CD14-positive monocyte (primary cell): Measurements from ENCODE around the gene NSMCE3. TPM values are rescaled to one million over a fixed set of nuclear protein-coding genes. Genes with fewer than 3 reads are reported as not detected.

Source experiments
- DNase-seq, 3 donors: peaks; one replicate each; pipeline ENCODE4 v3.0.0-alpha.2; 2011 to 2022
- H2AFZ ChIP-seq: 2 replicates; pipeline ENCODE4 v1.6.0; 2012; ENCODE audit warnings: mild to moderate bottlenecking, low read depth, low read length, inconsistent platforms; ENCODE audit not compliant: insufficient read depth, poor library complexity, severe bottlenecking
- H3K27ac ChIP-seq, 2 donors: 1 replicate in 1 of 2; 2 replicates in 1 of 2; pipeline ENCODE4 v1.5.1; 2012 to 2013; ENCODE audit warnings: low read length in 2 of 2, control low read depth in 1 of 2, inconsistent platforms in 1 of 2, low read depth in 1 of 2, mild to moderate bottlenecking in 1 of 2
- H3K27me3 ChIP-seq, 2 donors: one replicate each; pipeline versions ENCODE4 v1.6.0 to v1.6.1; 2011 to 2013; ENCODE audit warnings: low read length in 2 of 2; ENCODE audit not compliant: control insufficient read depth in 2 of 2, insufficient read depth in 2 of 2
- H3K36me3 ChIP-seq, 2 donors: replicated peaks in 1 of 2; 1 replicate in 1 of 2; 2 replicates in 1 of 2; pipeline versions ENCODE4 v1.5.1 to v1.6.1; 2012 to 2013; ENCODE audit warnings: low read length in 2 of 2, control low read depth in 1 of 2, inconsistent platforms in 1 of 2, mild to moderate bottlenecking in 1 of 2; ENCODE audit not compliant: insufficient read depth in 2 of 2, control insufficient read depth in 1 of 2
- H3K4me1 ChIP-seq, 2 donors: 1 replicate in 1 of 2; 2 replicates in 1 of 2; pipeline versions ENCODE4 v1.5.1 to v1.6.1; 2012 to 2013; ENCODE audit warnings: low read length in 2 of 2, control low read depth in 1 of 2, inconsistent platforms in 1 of 2, mild to moderate bottlenecking in 1 of 2, moderate library complexity in 1 of 2; ENCODE audit not compliant: insufficient read depth in 2 of 2, control insufficient read depth in 1 of 2
- H3K4me2 ChIP-seq: replicated peaks from 2 replicates; pipeline ENCODE3; 2012; ENCODE audit warnings: low read length, moderate library complexity, mild to moderate bottlenecking; ENCODE audit not compliant: poor library complexity, severe bottlenecking; ENCODE audit errors: extremely low read depth
- H3K4me3 ChIP-seq, 3 experiments: fragments of 200-600 bp in 1 of 3; sonication (generic) in 1 of 3; replicated peaks in 1 of 3; 1 replicate in 2 of 3; 2 replicates in 1 of 3; pipeline ENCODE4 v1.5.1; 2011 to 2013; ENCODE audit warnings: low read length in 3 of 3, mild to moderate bottlenecking in 3 of 3, control low read depth in 2 of 3, low read depth in 2 of 3, inconsistent platforms in 1 of 3, moderate library complexity in 1 of 3
- H3K79me2 ChIP-seq: 2 replicates; pipeline ENCODE4 v1.6.0; 2012; ENCODE audit warnings: mild to moderate bottlenecking, control low read depth, inconsistent platforms, low read length, moderate library complexity; ENCODE audit not compliant: insufficient read depth
- H3K9ac ChIP-seq: 2 replicates; pipeline ENCODE4 v1.6.0; 2017; ENCODE audit warnings: low read length, mild to moderate bottlenecking; ENCODE audit not compliant: insufficient read depth, poor library complexity, severe bottlenecking
- H3K9me3 ChIP-seq, 2 donors: replicated peaks in 1 of 2; 1 replicate in 1 of 2; 2 replicates in 1 of 2; pipeline versions ENCODE4 v1.5.1 to v1.6.1; 2012 to 2013; ENCODE audit warnings: low read length in 2 of 2, control low read depth in 1 of 2; ENCODE audit not compliant: control insufficient read depth in 1 of 2, insufficient read depth in 1 of 2
- H4K20me1 ChIP-seq: 2 replicates; pipeline ENCODE4 v1.6.0; 2012; ENCODE audit warnings: mild to moderate bottlenecking, low read length, control low read depth, moderate library complexity; ENCODE audit not compliant: insufficient read depth
- H3K27ac Mint-ChIP-seq, 7 donors: one replicate each; pipeline ENCODE4 v1.8.0; 2020; ENCODE audit warnings: mild to moderate bottlenecking in 7 of 7, mixed read lengths in 7 of 7, moderate library complexity in 6 of 7, inconsistent platforms in 2 of 7
- H3K27me3 Mint-ChIP-seq, 3 donors: one replicate each; pipeline ENCODE4 v1.8.0; 2021 to 2022; ENCODE audit warnings: low read depth in 3 of 3, mild to moderate bottlenecking in 3 of 3, mixed read lengths in 3 of 3, moderate library complexity in 3 of 3, inconsistent platforms in 1 of 3
- H3K36me3 Mint-ChIP-seq, 2 donors: one replicate each; pipeline ENCODE4 v1.8.0; 2020; ENCODE audit warnings: mixed read lengths in 2 of 2, inconsistent platforms in 1 of 2, mild to moderate bottlenecking in 1 of 2
- H3K4me1 Mint-ChIP-seq: one replicate; pipeline ENCODE4 v1.8.0; 2020; ENCODE audit warnings: mild to moderate bottlenecking, mixed read lengths
- H3K4me3 Mint-ChIP-seq, 2 donors: one replicate each; pipeline ENCODE4 v1.8.0; 2020; ENCODE audit warnings: mild to moderate bottlenecking in 2 of 2, mixed read lengths in 2 of 2, moderate library complexity in 1 of 2
- H3K9me3 Mint-ChIP-seq, 7 donors: one replicate each; pipeline ENCODE4 v1.8.0; 2020 to 2022; ENCODE audit warnings: mixed read lengths in 7 of 7, mild to moderate bottlenecking in 6 of 7, moderate library complexity in 6 of 7, inconsistent platforms in 2 of 7
- WGBS: methylation state at CpG from one replicate; pipeline ENCODE4 v1.1.5; 2013; ENCODE audit warnings: missing lambda C conversion rate; ENCODE audit not compliant: insufficient coverage; 5-methylcytosine and 5-hydroxymethylcytosine counted together
- intact Hi-C, 2 donors: fragments of 100-400 bp; cut with micrococcal nuclease; formaldehyde crosslinking; loops; one replicate each; pipeline versions ENCODE4 v1.15.0 to v1.15.1; 2023
- polyA plus RNA-seq, 3 donors: library from polyadenylated mRNA; depleted of rRNA in 1 of 3; unstranded in 2 of 3; stranded (reverse) in 1 of 3; fragments of 300-500 nt in 2 of 3; fragments of >200 nt in 1 of 3; fragmentation: Illumina TruSeq in 2 of 3; gene quantifications; 1 replicate in 2 of 3; 2 replicates in 1 of 3; pipeline ENCODE4 v1.2.3, GENCODE V29; 2012 to 2021
- TF ChIP-seq, protein P1 (sequence below): fragments of 200-600 bp; IDR thresholded peaks from one replicate; pipeline ENCODE4 v1.8.0; 2022; ENCODE audit warnings: antibody characterized with exemption, mild to moderate bottlenecking

Gene NSMCE3
- polyA plus RNA-seq, 3 donors = 5.9 to 9.0 (median 7.5) TPM

DNA sequence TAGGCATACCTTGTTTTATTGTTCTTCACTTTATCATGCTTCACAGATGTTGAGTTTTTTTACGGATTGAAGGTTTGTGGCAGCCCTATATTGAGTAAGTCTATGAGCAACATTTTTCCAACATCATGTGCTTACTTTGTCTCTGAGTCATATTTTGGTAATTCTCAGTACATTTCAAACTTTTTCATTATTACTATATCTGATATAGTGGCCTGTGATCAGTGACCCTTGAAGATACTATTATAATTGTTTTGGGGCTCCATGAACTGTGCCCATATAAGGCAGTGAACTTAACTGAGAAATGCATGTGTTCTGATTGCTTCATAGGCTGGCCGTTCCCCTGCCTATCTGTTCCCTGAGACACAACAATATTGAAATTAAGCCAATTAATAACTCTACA is 42.8 kb upstream of the NSMCE3 start:
- Mint-ChIP-seq H3K9me3 (peaks cover 0 to 5% (median 2%) of the 10 kb centered on the region in 7 donors), H3K4me1 (no peaks in the 10 kb centered on the region), H3K27me3 (peaks cover 0 to 3% (median 1%) of the 10 kb centered on the region in 3 donors), H3K36me3 (no peaks in the 10 kb centered on the region), H3K4me3 (no peak overlapping the region), H3K27ac (no peak overlapping the region)
- Histone ChIP-seq H2AFZ (no peak overlapping the region), H3K4me1 (no peaks in the 10 kb centered on the region), H3K9ac (no peak overlapping the region), H3K9me3 (no peaks in the 10 kb centered on the region), H3K27ac (no peak overlapping the region), H3K4me3 (no peak overlapping the region), H3K36me3 (no peaks in the 10 kb centered on the region), H4K20me1 (no peaks in the 10 kb centered on the region), H3K79me2 (no peaks in the 10 kb centered on the region), H3K27me3 (no peaks in the 10 kb centered on the region), H3K4me2 (no peak overlapping the region)
- WGBS = no CpG with 5 or more reads among the region's 2 CpGs
- DNase-seq = no peak
- TF ChIP-seq, protein P1, sequence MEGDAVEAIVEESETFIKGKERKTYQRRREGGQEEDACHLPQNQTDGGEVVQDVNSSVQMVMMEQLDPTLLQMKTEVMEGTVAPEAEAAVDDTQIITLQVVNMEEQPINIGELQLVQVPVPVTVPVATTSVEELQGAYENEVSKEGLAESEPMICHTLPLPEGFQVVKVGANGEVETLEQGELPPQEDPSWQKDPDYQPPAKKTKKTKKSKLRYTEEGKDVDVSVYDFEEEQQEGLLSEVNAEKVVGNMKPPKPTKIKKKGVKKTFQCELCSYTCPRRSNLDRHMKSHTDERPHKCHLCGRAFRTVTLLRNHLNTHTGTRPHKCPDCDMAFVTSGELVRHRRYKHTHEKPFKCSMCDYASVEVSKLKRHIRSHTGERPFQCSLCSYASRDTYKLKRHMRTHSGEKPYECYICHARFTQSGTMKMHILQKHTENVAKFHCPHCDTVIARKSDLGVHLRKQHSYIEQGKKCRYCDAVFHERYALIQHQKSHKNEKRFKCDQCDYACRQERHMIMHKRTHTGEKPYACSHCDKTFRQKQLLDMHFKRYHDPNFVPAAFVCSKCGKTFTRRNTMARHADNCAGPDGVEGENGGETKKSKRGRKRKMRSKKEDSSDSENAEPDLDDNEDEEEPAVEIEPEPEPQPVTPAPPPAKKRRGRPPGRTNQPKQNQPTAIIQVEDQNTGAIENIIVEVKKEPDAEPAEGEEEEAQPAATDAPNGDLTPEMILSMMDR = no peak
- intact Hi-C loops = no loop called here

- TF ChIP-seq, protein P1 = no peak
- H3K4me2 ChIP-seq = no peak overlapping the region
- no peaks in the 10 kb centered on the region for H3K4me1 ChIP-seq
- Mint-ChIP-seq H3K4me1 (no peaks in the 10 kb centered on the region), H3K9me3 (peaks cover 0 to 5% (median 2%) of the 10 kb centered on the region in 7 donors), H3K4me3 (no peak overlapping the region), H3K36me3 (no peaks in the 10 kb centered on the region), H3K27ac (no peak overlapping the region), H3K27me3 (peaks cover 0 to 3% (median 1%) of the 10 kb centered on the region in 3 donors)
- H2AFZ ChIP-seq = no peak overlapping the region
- H3K4me3 ChIP-seq = no peak overlapping the region
- H3K36me3 ChIP-seq = no peaks in the 10 kb centered on the region
- H3K9me3 ChIP-seq = no peaks in the 10 kb centered on the region
- no peaks in the 10 kb centered on the region for H4K20me1 ChIP-seq
- no peak for DNase-seq
- intact Hi-C loops = no loop called here
- H3K27ac ChIP-seq = no peak overlapping the region
- no peaks in the 10 kb centered on the region for H3K79me2 ChIP-seq
- no peaks in the 10 kb centered on the region for H3K27me3 ChIP-seq
- H3K9ac ChIP-seq = no peak overlapping the region
These were observed 42.1 kb upstream of the NSMCE3 start for GRCh38 chr15:29311696-29312095.
